Heart right ventricle (tissue), 16 donors: ENCODE data around the gene PDE4A. TPM values are rescaled to one million over a fixed set of nuclear protein-coding genes. Genes with fewer than 3 reads are reported as not detected.

Experiments used
- ATAC-seq, 8 donors: fragments of 200-7000 bp; cut with Tn5 transposase; one replicate each; pipeline ENCODE4 v1.9.1; 2020; ENCODE audit warnings: mild to moderate bottlenecking in 8 of 8, moderate library complexity in 8 of 8, moderate number of reproducible peaks in 1 of 8
- DNase-seq, 2 donors: peaks; one replicate each; pipeline ENCODE4 v3.0.0-alpha.2; 2020
- H3K27ac ChIP-seq, 10 donors: fragments of 200-600 bp; sonication (generic) in 2 of 10; one replicate each; pipeline versions ENCODE4 v1.5.0 to v1.8.0; 2020 to 2022; ENCODE audit warnings: mild to moderate bottlenecking in 3 of 10
- H3K27me3 ChIP-seq, 7 donors: fragments of 200-600 bp; one replicate each; pipeline ENCODE4 v1.8.0; 2021 to 2022; ENCODE audit warnings: mild to moderate bottlenecking in 2 of 7
- H3K36me3 ChIP-seq, 9 donors: fragments of 200-600 bp; sonication (generic) in 1 of 9; one replicate each; pipeline versions ENCODE4 v1.5.0 to v1.8.0; 2020 to 2022; ENCODE audit warnings: mild to moderate bottlenecking in 2 of 9
- H3K4me1 ChIP-seq, 9 donors: fragments of 200-600 bp; sonication (generic) in 1 of 9; one replicate each; pipeline versions ENCODE4 v1.5.0 to v1.8.0; 2020 to 2022; ENCODE audit warnings: mild to moderate bottlenecking in 4 of 9
- H3K4me3 ChIP-seq, 10 donors: fragments of 200-600 bp; sonication (generic) in 2 of 10; one replicate each; pipeline versions ENCODE4 v1.5.0 to v1.8.0; 2020 to 2022; ENCODE audit warnings: mild to moderate bottlenecking in 7 of 10, moderate library complexity in 2 of 10
- H3K9me3 ChIP-seq, 11 donors: fragments of 200-600 bp in 10 of 11; sonication (generic) in 2 of 11; one replicate each; pipeline versions ENCODE4 v1.5.0 to v1.8.0; 2013 to 2022; ENCODE audit warnings: mild to moderate bottlenecking in 2 of 11, control low read depth in 1 of 11, moderate library complexity in 1 of 11
- WGBS, 2 donors: extraction: QIAGEN DNeasy Blood & Tissue Kit; methylation state at CpG; one replicate each; pipeline ENCODE4 v1.1.7; 2013; ENCODE audit warnings: inconsistent platforms in 1 of 2; 5-methylcytosine and 5-hydroxymethylcytosine counted together
- intact Hi-C, 10 donors: fragments of 100-400 bp; cut with DNase I; formaldehyde crosslinking; loops; one replicate each; pipeline versions ENCODE4 v1.11.1 to v1.14.2; 2022
- polyA plus RNA-seq, 2 donors: library from polyadenylated mRNA; stranded (reverse); fragments of 200-250 nt; gene quantifications; one replicate each; pipeline ENCODE4 v1.2.3, GENCODE V29; 2013
- total RNA-seq, 10 donors: library from RNA; stranded (reverse); fragmentation: NEBNext Ultra II Directional in 3 of 10; extraction: Animal tissue kit (Norgen Biotek cat#: 25700) in 3 of 10; gene quantifications; one replicate each; pipeline versions ENCODE4 v1.2.1 to v1.2.4, GENCODE V29; 2021 to 2023
- TF ChIP-seq, protein P1 (sequence below), 9 donors: fragments of 200-600 bp; sonication (generic) in 2 of 9; IDR thresholded peaks; one replicate each; pipeline versions ENCODE4 v1.5.0 to v1.8.0; 2021 to 2022; ENCODE audit warnings: antibody characterized with exemption in 9 of 9, mild to moderate bottlenecking in 5 of 9, moderate library complexity in 1 of 9
- donor health status: Arrhythmogenic right ventricular cardiomyopathy.
- donor health status: ischemic (EF 13 %, LVEDD 7.1; RV severe dilation, severe dysfunction).
- donor health status: healthy with polysubstance abuse.
- donor health status: DM: no; HTN: yes; CAD: no.
- donor health status: DM: no; HTN: no; CAD: no.
- donor health status: ischemic (EF 25% LVEDD 6.9; RV normal size, moderate dysfunction).
- donor health status: ischemic (EF 25% LVEDD 5.7; RV mildly dilated, moderate dysfunction).
- donor health status: healthy.
- donor health status: DM: yes; HTN: yes; CAD: no.
- donor health status: Ischemic cardiomyopathy.
- donor health status: ischemic (EF 35%, LVEDD 5.7; RV mildly dilated, moderate dysfunction).
- donor health status: nonischemic (EF 11% LVEDD 7.7; RV severe dilation, severe dysfunction).
- donor health status: DM: yes; HTN: yes; CAD: no.
- donor health status: PGD.
- donor health status: ischemic (EF 29% LVEDD 5.4; RV normal size, mild dysfunction).
- donor health status: nonischemic (EF 23%, LVEDD 6.1; RV moderate dilation, normal function).

PDE4A gene
- total and polyA plus RNA-seq, 12 donors: 3.5 to 50.7 (median 17.0) TPM

DNA sequence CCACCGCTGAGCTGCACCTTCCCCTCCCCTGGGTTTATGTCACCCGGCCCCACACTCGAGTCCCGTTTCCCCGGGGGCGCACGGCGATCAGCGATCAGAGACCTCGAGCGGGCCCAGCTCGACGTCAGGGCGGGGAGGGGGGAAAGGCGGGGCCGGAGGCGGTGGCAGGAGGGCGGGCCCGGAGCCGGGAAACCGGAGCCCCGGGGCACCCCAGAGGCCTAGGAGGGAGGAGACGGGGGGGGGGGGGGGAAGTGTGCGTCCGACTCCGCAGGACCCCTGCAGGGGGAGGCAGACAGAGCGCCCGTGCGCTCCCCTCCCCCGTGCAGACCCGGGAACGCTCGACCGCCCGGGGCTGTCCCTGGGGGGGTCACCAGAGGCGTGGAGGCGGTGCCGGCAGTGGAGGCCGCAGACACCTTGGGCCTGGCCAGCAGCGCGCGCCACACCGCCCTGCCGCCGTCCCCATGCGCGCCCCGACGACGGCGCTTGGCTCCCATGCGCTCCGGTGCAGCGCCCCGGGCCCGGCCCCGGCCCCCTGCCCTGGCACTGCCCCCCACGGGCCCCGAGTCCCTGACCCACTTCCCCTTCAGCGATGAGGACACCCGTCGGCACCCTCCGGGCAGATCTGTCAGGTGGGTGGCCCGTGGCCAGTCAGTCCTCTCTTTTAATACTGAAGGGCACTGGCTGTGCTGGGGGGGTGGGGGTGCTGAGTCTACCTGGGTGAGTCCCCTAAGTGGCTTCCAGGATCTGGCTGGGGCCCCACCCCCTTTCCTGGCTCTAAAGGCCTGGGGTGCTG, 11.8 kb downstream of the PDE4A start:
- ATAC-seq (peak; percentile 56 to 81 (median 72)), DNase-seq (peak; percentile 77 to 82)
- Histone ChIP-seq H3K27ac (peak overlapping the region in 9 of 10 donors; percentile 54 to 89 (median 71)), H3K4me1 (peaks cover 2 to 43% (median 20%) of the 10 kb centered on the region in 9 donors), H3K27me3 (no peaks in the 10 kb centered on the region), H3K36me3 (peaks cover 0 to 7% (median 0%) of the 10 kb centered on the region in 9 donors), H3K4me3 (peak overlapping the region; percentile 43 to 86 (median 69)), H3K9me3 (no peaks in the 10 kb centered on the region)
- TF ChIP-seq, protein P1, sequence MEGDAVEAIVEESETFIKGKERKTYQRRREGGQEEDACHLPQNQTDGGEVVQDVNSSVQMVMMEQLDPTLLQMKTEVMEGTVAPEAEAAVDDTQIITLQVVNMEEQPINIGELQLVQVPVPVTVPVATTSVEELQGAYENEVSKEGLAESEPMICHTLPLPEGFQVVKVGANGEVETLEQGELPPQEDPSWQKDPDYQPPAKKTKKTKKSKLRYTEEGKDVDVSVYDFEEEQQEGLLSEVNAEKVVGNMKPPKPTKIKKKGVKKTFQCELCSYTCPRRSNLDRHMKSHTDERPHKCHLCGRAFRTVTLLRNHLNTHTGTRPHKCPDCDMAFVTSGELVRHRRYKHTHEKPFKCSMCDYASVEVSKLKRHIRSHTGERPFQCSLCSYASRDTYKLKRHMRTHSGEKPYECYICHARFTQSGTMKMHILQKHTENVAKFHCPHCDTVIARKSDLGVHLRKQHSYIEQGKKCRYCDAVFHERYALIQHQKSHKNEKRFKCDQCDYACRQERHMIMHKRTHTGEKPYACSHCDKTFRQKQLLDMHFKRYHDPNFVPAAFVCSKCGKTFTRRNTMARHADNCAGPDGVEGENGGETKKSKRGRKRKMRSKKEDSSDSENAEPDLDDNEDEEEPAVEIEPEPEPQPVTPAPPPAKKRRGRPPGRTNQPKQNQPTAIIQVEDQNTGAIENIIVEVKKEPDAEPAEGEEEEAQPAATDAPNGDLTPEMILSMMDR (IDR thresholded peaks at IDR 0.05): peak in 2 of 9 donors; percentile 4 to 10
- intact Hi-C loops: no loop called here
- 2 to 3% methylated on average over 29 to 60 of the region's 64 CpGs for WGBS, 2 donors

DNA sequence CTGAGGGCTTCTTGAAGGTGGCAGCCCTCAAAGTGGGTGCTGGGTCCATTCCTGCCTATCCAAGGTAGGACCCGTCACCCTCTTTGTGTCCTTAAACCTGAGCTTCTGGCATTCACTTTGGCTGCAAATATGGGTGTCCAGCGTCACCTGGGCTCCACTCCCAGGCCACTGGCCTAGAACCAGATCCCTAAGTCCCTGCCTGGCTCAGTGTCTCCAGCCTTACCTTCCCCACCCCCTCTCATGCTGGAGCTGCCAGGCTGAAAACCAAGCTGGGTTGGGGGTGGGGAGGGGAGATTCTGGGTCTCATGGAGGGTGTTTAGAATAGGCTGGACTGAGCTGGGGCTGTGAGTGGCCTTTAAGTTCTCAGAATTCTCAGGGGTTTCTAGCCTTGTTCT, 12.4 kb downstream of the PDE4A start:
- peak in 6 of 8 donors; percentile 7 to 39 (median 28) for ATAC-seq
- WGBS, 2 donors: 76 to 82% methylated on average over 2 of the region's 2 CpGs

DNA sequence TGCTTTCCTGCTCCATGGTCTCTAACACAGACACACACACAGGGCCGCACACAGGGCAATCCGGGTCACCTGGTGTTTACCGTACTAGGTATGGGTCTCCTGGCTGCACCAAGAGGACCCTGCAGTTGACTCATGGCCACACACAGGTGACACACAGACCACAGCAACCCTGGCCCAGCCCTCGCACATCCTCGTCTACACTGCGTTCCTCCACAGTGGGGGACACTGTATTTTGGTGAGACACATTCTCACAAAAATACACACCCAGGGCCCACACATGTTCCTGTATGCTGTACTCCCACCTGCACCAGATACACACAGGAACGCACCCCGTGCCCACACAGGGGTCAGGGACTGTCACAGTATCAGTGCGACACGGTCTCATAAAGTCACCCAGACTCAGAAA, 12.8 kb downstream of the PDE4A start:
- peak overlapping the region in 2 of 10 donors; percentile 3 to 76 for H3K4me3 ChIP-seq
- DNase-seq (no peak), ATAC-seq (peak in 5 of 8 donors; percentile 4 to 35 (median 14))
- 86 to 90% methylated on average over 10 of the region's 10 CpGs for WGBS, 2 donors
- peaks cover 2 to 37% (median 20%) of the 10 kb centered on the region in 9 donors for H3K4me1 ChIP-seq
- intact Hi-C loops: no loop called here
- peak overlapping the region in 9 of 10 donors; percentile 54 to 89 (median 71) for H3K27ac ChIP-seq
- H3K9me3 ChIP-seq: no peaks in the 10 kb centered on the region
- H3K27me3 ChIP-seq: no peaks in the 10 kb centered on the region
- TF ChIP-seq, protein P1 (IDR thresholded peaks at IDR 0.05): no peak
- peaks cover 0 to 7% (median 0%) of the 10 kb centered on the region in 9 donors for H3K36me3 ChIP-seq

More for the DNA sequence above, 12.4 kb downstream of the PDE4A start:
- Histone ChIP-seq H3K27me3 (no peaks in the 10 kb centered on the region), H3K36me3 (peaks cover 0 to 7% (median 0%) of the 10 kb centered on the region in 9 donors), H3K4me1 (peaks cover 2 to 37% (median 20%) of the 10 kb centered on the region in 9 donors), H3K9me3 (no peaks in the 10 kb centered on the region), H3K27ac (peak overlapping the region in 9 of 10 donors; percentile 54 to 89 (median 71)), H3K4me3 (peak overlapping the region; percentile 43 to 86 (median 69))
- intact Hi-C loops: no loop called here
- TF ChIP-seq, protein P1 (IDR thresholded peaks at IDR 0.05): no peak
- DNase-seq: peak in 1 of 2 donors; percentile 34

DNA sequence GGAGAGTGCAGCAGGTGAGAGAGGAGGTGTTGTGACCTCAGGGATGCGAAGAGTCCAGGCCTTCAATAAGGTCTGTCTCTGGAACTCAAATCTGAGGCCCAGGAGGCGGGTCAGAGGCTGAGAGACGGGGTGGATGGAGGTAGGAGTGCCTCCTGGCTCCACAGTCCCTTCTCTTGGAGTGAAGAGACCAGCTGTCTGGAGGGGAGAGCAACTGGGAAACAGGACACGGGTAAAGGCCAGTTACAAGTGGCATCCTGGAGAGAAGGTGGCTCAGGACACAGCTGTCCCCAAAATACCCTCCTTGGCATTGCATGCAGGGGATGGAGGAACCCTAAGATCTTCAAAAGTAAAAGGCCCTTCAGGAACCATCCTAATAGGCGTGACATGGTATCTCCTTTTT, 19.2 kb downstream of the PDE4A start:
- Histone ChIP-seq H3K9me3 (no peaks in the 10 kb centered on the region), H3K4me3 (no peak overlapping the region), H3K27me3 (no peaks in the 10 kb centered on the region), H3K27ac (no peak overlapping the region), H3K36me3 (peaks cover 0 to 18% (median 0%) of the 10 kb centered on the region in 9 donors), H3K4me1 (peaks cover 0 to 5% (median 0%) of the 10 kb centered on the region in 9 donors)
- intact Hi-C loops: no loop called here
- WGBS, 2 donors: 87% methylated on average over 5 of the region's 5 CpGs
- TF ChIP-seq, protein P1 (IDR thresholded peaks at IDR 0.05): no peak
- ATAC-seq: no peak
- no peak for DNase-seq
